GM18499 (cell line): ENCODE measurements around the gene HMCES.
"Not testable (repeated sequence)": the region's sequence is repeated elsewhere in the genome, so short reads cannot be mapped to it uniquely, and the experiment has no call there.

ENCODE experiments used
- ATAC-seq: cut with Tn5 transposase; IDR thresholded peaks from one replicate; pipeline ENCODE4 v1.9.1; 2021; ENCODE audit warnings: moderate number of reproducible peaks; ENCODE audit not compliant: insufficient read depth, unreplicated experiment

The HMCES gene

DNA sequence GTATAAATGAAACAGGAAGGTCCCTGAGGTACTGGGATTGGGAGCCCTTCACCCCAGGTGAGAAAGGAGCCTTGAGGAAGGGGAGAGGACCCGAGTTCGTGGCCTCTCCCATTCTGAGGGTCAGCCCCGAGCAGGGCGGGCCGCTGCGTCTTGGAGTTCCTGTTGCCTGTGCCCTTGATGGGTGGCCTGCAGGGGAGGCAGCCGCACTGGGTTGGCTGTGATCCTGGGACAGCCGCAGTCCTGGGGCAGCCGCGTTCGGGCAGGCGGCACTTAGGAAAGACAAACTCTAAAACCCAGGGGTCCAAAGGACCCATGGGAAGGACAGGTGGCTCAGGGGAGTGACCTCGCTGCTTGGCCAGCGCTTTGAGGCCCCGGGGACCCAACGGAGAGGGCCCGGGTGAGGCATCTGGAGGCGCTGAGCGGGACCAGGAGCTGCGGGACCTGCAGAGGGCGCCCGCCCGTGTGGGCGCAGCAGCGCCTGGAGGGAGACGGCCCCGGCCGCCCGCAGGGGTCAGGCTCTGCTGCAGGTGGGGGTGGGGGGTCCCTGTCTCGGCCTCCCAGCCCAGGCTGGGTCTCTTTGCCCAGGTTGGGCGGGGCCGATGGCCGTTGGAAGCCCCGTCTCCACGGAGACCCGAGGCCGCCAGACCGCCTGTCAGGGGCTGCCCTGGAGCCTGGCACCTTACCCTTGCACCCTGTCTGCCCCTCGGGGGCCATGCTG lies 65.1 kb downstream of the HMCES start:
- no peak for ATAC-seq

- ATAC-seq, result no peak
Measured at GRCh38 chr3:129344540-129345220, 66.0 kb downstream of the HMCES start.

DNA sequence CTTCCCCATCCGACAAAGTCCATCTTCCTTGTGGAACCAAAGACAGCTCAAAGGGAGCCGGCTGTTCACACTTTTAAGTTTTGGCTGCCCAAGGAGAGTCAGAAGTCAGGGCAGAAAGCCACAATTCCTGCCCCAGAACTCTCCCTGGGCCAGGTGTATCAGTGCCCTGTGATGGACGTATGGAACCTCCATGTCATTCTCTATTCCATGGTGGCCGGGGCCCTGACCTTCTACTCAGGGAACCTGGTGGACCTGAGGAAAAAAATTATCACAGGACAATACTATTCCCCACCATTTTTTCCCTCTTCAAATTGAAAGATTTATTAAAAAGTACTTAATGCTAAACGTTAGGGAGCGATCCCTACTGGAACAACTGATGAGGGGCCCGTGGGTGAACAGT lies 66.6 kb downstream of the HMCES start:
- ATAC-seq, result no peak

DNA sequence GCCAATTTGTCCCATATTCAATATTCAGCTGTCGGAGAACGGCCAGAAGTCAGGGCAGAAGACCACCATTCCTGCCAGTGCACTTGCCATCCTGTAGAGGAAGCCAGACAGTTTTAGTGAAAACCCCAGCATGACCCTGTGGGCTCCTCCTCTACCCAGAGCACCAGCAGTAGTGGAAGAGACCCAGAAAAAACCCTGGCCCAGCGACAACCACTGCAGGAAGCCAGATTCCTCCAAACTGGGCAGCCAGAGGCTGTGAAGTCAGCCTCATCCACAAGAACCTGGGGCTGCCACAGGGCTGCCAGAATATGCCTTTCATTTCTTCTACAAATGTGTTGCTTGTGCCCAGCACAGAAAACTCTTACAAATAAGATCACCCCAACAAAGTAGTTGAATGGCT lies 67.3 kb downstream of the HMCES start:
- ATAC-seq, result no peak

GRCh38 chr3:129346695-129347457 lies 68.2 kb downstream of the HMCES start:
- no peak for ATAC-seq

- no peak for ATAC-seq
Measured at GRCh38 chr3:129347458-129347845, 68.8 kb downstream of the HMCES start.

GRCh38 chr3:129348734-129349133 lies 70.1 kb downstream of the HMCES start:
- ATAC-seq, result no peak

- not testable (repeated sequence) for ATAC-seq
Measured at GRCh38 chr3:129349169-129349568, 70.5 kb downstream of the HMCES start.

GRCh38 chr3:129349791-129350190 lies 71.1 kb downstream of the HMCES start:
- no peak for ATAC-seq

- ATAC-seq, result no peak
Measured at GRCh38 chr3:129352045-129352444, 73.4 kb downstream of the HMCES start.

GRCh38 chr3:129352650-129353588 lies 74.2 kb downstream of the HMCES start:
- ATAC-seq, result no peak

GRCh38 chr3:129353589-129353941 lies 74.9 kb downstream of the HMCES start:
- ATAC-seq, result no peak
